ENCODE measurements around the gene SHLD1. TPM values are rescaled to one million over a fixed set of nuclear protein-coding genes. Genes with fewer than 3 reads are reported as not detected.

Gene SHLD1
- total RNA-seq, 1 experiment from 2014 or later = 13.1 TPM

- H4K20me1 ChIP-seq (ENCODE audit: insufficient read depth, low read depth, low read length) = 0 out of 2 replicates have a peak, but pooled peaks cover 8% of the 10 kb centered on the region
- H3K4me2 ChIP-seq (ENCODE audit: low read depth, low read length, poor library complexity, severe bottlenecking) = no peak overlapping the region
- H3K27ac ChIP-seq (ENCODE audit: low read length) = no peak overlapping the region
- H3K36me3 ChIP-seq (ENCODE audit: insufficient read depth, low read length) = no peaks in the 10 kb centered on the region
- no peak overlapping the region for H2AFZ ChIP-seq (ENCODE audit: low read length)
- no peak for DNase-seq
- H3K4me1 ChIP-seq (ENCODE audit: low read length) = no peaks in the 10 kb centered on the region
- no peak overlapping the region for H3K4me3 ChIP-seq (ENCODE audit: low read length)
- no peaks in the 10 kb centered on the region for H3K9me2 ChIP-seq (replicated peaks; ENCODE audit: insufficient read depth, low read length)
- H3K27me3 ChIP-seq (ENCODE audit: low read length) = no peaks in the 10 kb centered on the region
- H3K79me2 ChIP-seq (ENCODE audit: low read length) = no peaks in the 10 kb centered on the region
- H3K9me3 ChIP-seq (ENCODE audit: low read length) = no peaks in the 10 kb centered on the region
- no peak overlapping the region for H3K9ac ChIP-seq (ENCODE audit: low read length)
Observed at GRCh38 chr20:5843054-5843592, 92.9 kb downstream of the SHLD1 start.

GRCh38 chr20:5844063-5844681 is 94.0 kb downstream of the SHLD1 start:
- Histone ChIP-seq H3K4me3 (ENCODE audit: low read length) (no peak overlapping the region), H3K9me2 (replicated peaks; ENCODE audit: insufficient read depth, low read length) (no peaks in the 10 kb centered on the region), H3K4me1 (ENCODE audit: low read length) (no peaks in the 10 kb centered on the region), H4K20me1 (ENCODE audit: insufficient read depth, low read depth, low read length) (0 out of 2 replicates have a peak, but pooled peaks cover 8% of the 10 kb centered on the region), H3K9me3 (ENCODE audit: low read length) (no peaks in the 10 kb centered on the region), H3K27ac (ENCODE audit: low read length) (no peak overlapping the region), H3K36me3 (ENCODE audit: insufficient read depth, low read length) (no peaks in the 10 kb centered on the region), H2AFZ (ENCODE audit: low read length) (no peak overlapping the region), H3K79me2 (ENCODE audit: low read length) (no peaks in the 10 kb centered on the region), H3K27me3 (ENCODE audit: low read length) (no peaks in the 10 kb centered on the region), H3K9ac (ENCODE audit: low read length) (no peak overlapping the region), H3K4me2 (ENCODE audit: low read depth, low read length, poor library complexity, severe bottlenecking) (no peak overlapping the region)
- no peak for DNase-seq

GRCh38 chr20:5845681-5846615 is 95.7 kb downstream of the SHLD1 start:
- Histone ChIP-seq H3K79me2 (ENCODE audit: low read length) (no peaks in the 10 kb centered on the region), H3K36me3 (ENCODE audit: insufficient read depth, low read length) (no peaks in the 10 kb centered on the region), H3K9me2 (replicated peaks; ENCODE audit: insufficient read depth, low read length) (no peaks in the 10 kb centered on the region), H3K27me3 (ENCODE audit: low read length) (no peaks in the 10 kb centered on the region), H3K4me2 (ENCODE audit: low read depth, low read length, poor library complexity, severe bottlenecking) (no peak overlapping the region), H4K20me1 (ENCODE audit: insufficient read depth, low read depth, low read length) (0 out of 2 replicates have a peak, but pooled peaks cover 8% of the 10 kb centered on the region), H3K9ac (ENCODE audit: low read length) (no peak overlapping the region), H3K4me1 (ENCODE audit: low read length) (no peaks in the 10 kb centered on the region), H2AFZ (ENCODE audit: low read length) (no peak overlapping the region), H3K4me3 (ENCODE audit: low read length) (no peak overlapping the region), H3K9me3 (ENCODE audit: low read length) (no peaks in the 10 kb centered on the region), H3K27ac (ENCODE audit: low read length) (no peak overlapping the region)
- no peak for DNase-seq

GRCh38 chr20:5848711-5849505 is 98.7 kb downstream of the SHLD1 start:
- Histone ChIP-seq H3K79me2 (ENCODE audit: low read length) (no peaks in the 10 kb centered on the region), H3K27me3 (ENCODE audit: low read length) (no peaks in the 10 kb centered on the region)

DNA sequence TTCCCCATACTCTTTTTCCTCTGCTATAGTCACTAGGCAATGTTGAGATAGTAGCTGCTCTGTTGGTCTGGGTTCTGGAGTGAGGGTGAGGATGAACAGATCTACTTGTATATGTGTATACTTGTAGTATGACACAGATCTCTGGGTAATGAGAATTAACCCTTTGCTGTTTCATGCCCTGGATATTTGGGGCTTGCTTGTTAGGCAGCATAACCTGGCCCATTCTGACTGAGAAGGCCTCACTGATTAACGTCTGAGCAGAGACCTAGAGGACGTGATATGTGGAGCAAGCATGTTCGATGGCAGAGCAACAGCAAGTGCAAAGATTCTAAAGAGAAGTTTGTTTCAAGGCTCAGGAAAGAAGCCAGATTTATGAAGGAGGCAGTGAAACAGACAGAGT is 105.7 kb downstream of the SHLD1 start:
- no peaks in the 10 kb centered on the region for H3K9me2 ChIP-seq (replicated peaks; ENCODE audit: insufficient read depth, low read length)
- H3K27me3 ChIP-seq (ENCODE audit: low read length) = no peaks in the 10 kb centered on the region
- H3K36me3 ChIP-seq (ENCODE audit: insufficient read depth, low read length) = no peaks in the 10 kb centered on the region
- no peaks in the 10 kb centered on the region for H3K79me2 ChIP-seq (ENCODE audit: low read length)
- H4K20me1 ChIP-seq (ENCODE audit: insufficient read depth, low read depth, low read length) = no peaks in the 10 kb centered on the region
- H3K9ac ChIP-seq (ENCODE audit: low read length) = no peak overlapping the region
- DNase-seq = no peak
- no peak overlapping the region for H3K27ac ChIP-seq (ENCODE audit: low read length)
- H3K4me1 ChIP-seq (ENCODE audit: low read length) = no peaks in the 10 kb centered on the region
- H3K4me2 ChIP-seq (ENCODE audit: low read depth, low read length, poor library complexity, severe bottlenecking) = no peak overlapping the region
- H3K4me3 ChIP-seq (ENCODE audit: low read length) = no peak overlapping the region
- H3K9me3 ChIP-seq (ENCODE audit: low read length) = no peaks in the 10 kb centered on the region
- no peak overlapping the region for H2AFZ ChIP-seq (ENCODE audit: low read length)

More at GRCh38 chr20:5848711-5849505, 98.7 kb downstream of the SHLD1 start:
- H2AFZ ChIP-seq (ENCODE audit: low read length) = no peak overlapping the region
- no peak overlapping the region for H3K4me2 ChIP-seq (ENCODE audit: low read depth, low read length, poor library complexity, severe bottlenecking)
- no peak for DNase-seq
- H3K9me2 ChIP-seq (replicated peaks; ENCODE audit: insufficient read depth, low read length) = no peaks in the 10 kb centered on the region
- no peak overlapping the region for H3K4me3 ChIP-seq (ENCODE audit: low read length)
- H3K36me3 ChIP-seq (ENCODE audit: insufficient read depth, low read length) = no peaks in the 10 kb centered on the region
- no peaks in the 10 kb centered on the region for H3K4me1 ChIP-seq (ENCODE audit: low read length)
- no peak overlapping the region for H3K27ac ChIP-seq (ENCODE audit: low read length)
- no peak overlapping the region for H3K9ac ChIP-seq (ENCODE audit: low read length)
- no peaks in the 10 kb centered on the region for H3K9me3 ChIP-seq (ENCODE audit: low read length)
- H4K20me1 ChIP-seq (ENCODE audit: insufficient read depth, low read depth, low read length) = 0 out of 2 replicates have a peak, but pooled peaks cover 2% of the 10 kb centered on the region

DNA sequence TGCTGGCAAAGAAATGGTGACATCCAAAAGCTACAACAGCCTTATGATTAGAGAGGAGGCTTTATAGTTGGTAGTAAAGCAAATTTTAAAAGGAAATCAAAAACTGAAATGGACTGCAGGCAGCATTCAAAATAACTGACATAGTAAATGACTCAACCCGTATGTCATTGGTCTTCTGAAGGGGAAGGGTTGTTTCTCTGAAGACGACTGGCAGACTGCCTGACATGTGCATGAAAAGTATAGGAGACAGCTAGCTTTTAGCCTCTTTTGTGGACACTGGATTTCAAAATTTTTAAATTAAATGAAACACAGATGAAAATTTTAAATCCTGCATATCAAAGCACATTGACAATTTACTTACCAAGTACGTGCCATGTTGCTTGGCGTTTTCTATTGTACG is 109.4 kb downstream of the SHLD1 start:
- no peak overlapping the region for H3K4me3 ChIP-seq (ENCODE audit: low read length)
- H3K9me3 ChIP-seq (ENCODE audit: low read length) = no peaks in the 10 kb centered on the region
- H3K27ac ChIP-seq (ENCODE audit: low read length) = no peak overlapping the region
- H3K79me2 ChIP-seq (ENCODE audit: low read length) = no peaks in the 10 kb centered on the region
- no peaks in the 10 kb centered on the region for H3K36me3 ChIP-seq (ENCODE audit: insufficient read depth, low read length)
- no peaks in the 10 kb centered on the region for H3K4me1 ChIP-seq (ENCODE audit: low read length)
- H3K9me2 ChIP-seq (replicated peaks; ENCODE audit: insufficient read depth, low read length) = no peaks in the 10 kb centered on the region
- H3K27me3 ChIP-seq (ENCODE audit: low read length) = no peaks in the 10 kb centered on the region
- DNase-seq = no peak
- H4K20me1 ChIP-seq (ENCODE audit: insufficient read depth, low read depth, low read length) = no peaks in the 10 kb centered on the region
- H2AFZ ChIP-seq (ENCODE audit: low read length) = no peak overlapping the region
- no peak overlapping the region for H3K9ac ChIP-seq (ENCODE audit: low read length)
- H3K4me2 ChIP-seq (ENCODE audit: low read depth, low read length, poor library complexity, severe bottlenecking) = no peak overlapping the region

GRCh38 chr20:5862703-5863039 is 112.5 kb downstream of the SHLD1 start:
- no peaks in the 10 kb centered on the region for H3K4me1 ChIP-seq (ENCODE audit: low read length)
- H3K9me3 ChIP-seq (ENCODE audit: low read length) = no peaks in the 10 kb centered on the region
- no peak overlapping the region for H3K27ac ChIP-seq (ENCODE audit: low read length)
- no peak overlapping the region for H3K4me2 ChIP-seq (ENCODE audit: low read depth, low read length, poor library complexity, severe bottlenecking)
- H2AFZ ChIP-seq (ENCODE audit: low read length) = no peak overlapping the region
- no peak overlapping the region for H3K4me3 ChIP-seq (ENCODE audit: low read length)
- no peaks in the 10 kb centered on the region for H3K36me3 ChIP-seq (ENCODE audit: insufficient read depth, low read length)
- H3K79me2 ChIP-seq (ENCODE audit: low read length) = no peaks in the 10 kb centered on the region
- H3K9ac ChIP-seq (ENCODE audit: low read length) = no peak overlapping the region
- no peaks in the 10 kb centered on the region for H3K27me3 ChIP-seq (ENCODE audit: low read length)
- H4K20me1 ChIP-seq (ENCODE audit: insufficient read depth, low read depth, low read length) = no peaks in the 10 kb centered on the region
- no peaks in the 10 kb centered on the region for H3K9me2 ChIP-seq (replicated peaks; ENCODE audit: insufficient read depth, low read length)
- no peak for DNase-seq
